Measurements from ENCODE around the gene IKZF2.

The IKZF2 gene

DNA sequence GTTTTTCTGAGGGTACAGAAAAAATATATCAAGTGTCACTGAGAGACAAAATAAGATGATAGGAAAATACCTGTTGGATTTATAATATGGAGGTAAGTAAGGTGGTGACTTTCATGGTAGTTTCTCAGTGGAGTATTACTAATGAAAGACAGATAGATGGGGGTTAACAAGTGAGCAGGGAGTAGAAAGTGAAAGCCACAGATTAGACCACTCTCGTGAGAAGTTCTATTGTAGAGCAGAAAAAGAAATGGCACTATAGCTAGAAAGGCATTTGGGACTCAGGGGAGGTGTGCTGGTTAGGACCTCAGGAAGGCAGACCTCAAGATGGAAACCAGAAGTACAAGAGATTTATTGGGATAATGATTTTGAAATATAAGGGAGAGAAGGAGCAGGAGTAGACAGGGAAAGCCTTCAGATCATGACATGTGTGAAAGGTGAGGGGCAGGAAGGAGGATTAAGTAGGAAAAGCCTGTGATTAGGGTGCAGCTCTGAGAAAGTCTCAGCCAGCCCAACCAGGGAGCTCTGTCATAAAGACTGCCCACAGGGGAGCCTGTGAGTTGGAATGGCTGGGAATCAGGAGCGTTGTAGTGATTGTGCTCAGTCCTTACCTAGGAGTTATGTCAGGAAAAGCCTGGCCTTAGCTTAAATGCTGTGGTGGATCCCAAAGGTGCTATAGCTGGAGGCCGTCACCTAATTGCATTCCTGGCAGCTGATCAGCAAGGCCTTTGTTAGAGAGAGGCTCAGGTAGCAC lies 198.1 kb downstream of the IKZF2 start:
- Mint-ChIP-seq H3K4me3 (no peak overlapping the region), H3K36me3 (no peaks in the 10 kb centered on the region), H3K27me3 (peaks cover 2% of the 10 kb centered on the region), H3K4me1 (peaks cover 3% of the 10 kb centered on the region), H3K27ac (no peak overlapping the region), H3K9me3 (no peaks in the 10 kb centered on the region)
- ATAC-seq (ENCODE audit: low read depth), result no peak
- DNase-seq (ENCODE audit: low spot score in 2 of 2), result no peak

DNA sequence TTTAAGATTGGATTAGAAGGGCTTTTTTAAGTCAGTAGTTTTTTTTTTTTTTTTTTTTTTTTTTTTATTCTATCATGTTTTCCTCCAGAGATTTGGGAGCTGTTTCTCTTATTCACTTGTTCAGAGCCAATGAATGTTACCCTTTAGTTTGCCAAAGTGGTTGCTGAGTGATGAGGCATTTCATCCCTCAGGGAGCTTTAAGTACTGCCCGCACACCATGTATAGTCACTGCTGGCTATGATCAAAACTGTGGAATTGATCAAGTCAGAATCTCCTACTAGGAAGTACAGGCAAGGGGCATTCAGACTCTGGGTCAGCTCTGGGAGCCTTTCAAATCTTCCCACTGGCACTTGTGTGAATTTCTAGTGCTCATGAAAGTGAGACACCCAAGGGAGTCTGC lies 201.6 kb downstream of the IKZF2 start:
- ATAC-seq (ENCODE audit: low read depth) (no peak), DNase-seq (ENCODE audit: low spot score in 2 of 2) (no peak)
- no peaks in the 10 kb centered on the region for H3K9me3 Mint-ChIP-seq
- H3K36me3 Mint-ChIP-seq, result no peaks in the 10 kb centered on the region
- H3K27me3 Mint-ChIP-seq, result peaks cover 2% of the 10 kb centered on the region
- H3K4me3 Mint-ChIP-seq, result no peak overlapping the region
- peaks cover 3% of the 10 kb centered on the region for H3K4me1 Mint-ChIP-seq
- no peak overlapping the region for H3K27ac Mint-ChIP-seq
